ENCODE results near the gene ABAT.

DNA sequence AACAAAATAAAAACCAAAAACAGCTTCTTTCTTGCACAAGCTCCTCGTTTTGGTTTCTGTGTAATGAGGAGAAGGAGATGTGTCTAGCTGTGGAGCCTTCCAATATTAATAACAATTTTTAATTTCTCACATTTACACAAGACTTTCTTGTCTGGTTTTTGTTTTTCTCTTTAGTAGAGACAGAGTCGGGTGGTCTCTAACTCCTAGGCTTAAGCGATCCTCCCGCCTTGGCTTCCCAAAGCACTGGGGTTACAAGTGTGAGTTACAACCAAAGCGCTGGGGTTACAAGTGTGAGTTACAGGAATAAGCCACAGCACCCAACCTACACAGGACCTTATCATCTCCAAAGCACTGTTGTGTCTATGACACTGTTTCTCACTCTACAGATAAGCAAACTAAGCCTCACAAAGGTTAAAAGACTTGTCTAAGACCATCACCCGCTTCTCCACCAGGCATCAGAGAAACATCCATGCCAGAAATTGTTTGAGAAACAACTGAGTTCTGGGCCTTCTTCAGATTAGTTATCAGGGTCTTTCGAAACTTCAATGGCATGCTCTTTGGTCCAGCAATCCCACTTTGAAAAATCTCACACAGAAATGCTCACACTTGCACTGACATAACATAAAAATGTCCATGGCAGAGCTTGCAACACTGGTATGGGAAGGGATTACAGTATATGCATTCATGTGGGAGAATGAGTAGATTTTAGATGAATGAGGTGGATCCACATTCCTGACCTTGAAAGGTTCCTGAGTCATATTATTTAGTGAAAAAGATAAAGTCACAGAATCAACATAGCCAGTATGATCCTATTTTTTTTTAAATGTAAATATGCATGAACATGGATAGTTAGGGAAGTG is 3.9 kb downstream of the ABAT start:
- no peak for TF ChIP-seq CTCF (IDR thresholded peaks at IDR 0.05)
- TF ChIP-seq EP300 (IDR thresholded peaks at IDR 0.05), result no peak
- TF ChIP-seq POLR2AphosphoS5 (IDR thresholded peaks at IDR 0.05), result no peak

Data from esophagus muscularis mucosa (tissue), 4 donors.